ENCODE measurements around the gene ARHGEF37.

GRCh38 chr5:149622466-149622865 lies 41.2 kb downstream of the ARHGEF37 start:
- TF ChIP-seq CTCF (conservative IDR thresholded peaks at IDR 0.05 in 1 of 2, IDR thresholded peaks at IDR 0.05 in 1 of 2; ENCODE audit: extremely low read depth in 1 of 2, insufficient read depth in 1 of 2, low read depth in 1 of 2, low read length in 2 of 2) (no peak), EZH2 (IDR thresholded peaks at IDR 0.05; ENCODE audit: borderline replicate concordance, low read length) (no peak)

All from mammary epithelial cell (primary cell).